Nephron progenitor cell (in vitro differentiated cells): Measurements from ENCODE around the gene SOX9.
"Not testable (repeated sequence)": the region's sequence is repeated elsewhere in the genome, so short reads cannot be mapped to it uniquely, and the experiment has no call there.

ENCODE experiments used
- DNase-seq: peaks from one replicate; pipeline ENCODE4 v3.0.0; 2021
- H3K27ac Mint-ChIP-seq: 2 replicates; pipeline ENCODE4 v1.8.0; 2021; ENCODE audit warnings: mild to moderate bottlenecking, moderate library complexity, mixed read lengths
- H3K27me3 Mint-ChIP-seq: 2 replicates; pipeline ENCODE4 v1.8.0; 2021; ENCODE audit warnings: mild to moderate bottlenecking, low read depth, mixed read lengths; ENCODE audit not compliant: poor library complexity
- H3K36me3 Mint-ChIP-seq: 2 replicates; pipeline ENCODE4 v1.8.0; 2021; ENCODE audit warnings: low read depth, mixed read lengths
- H3K4me1 Mint-ChIP-seq: 2 replicates; pipeline ENCODE4 v1.8.0; 2021; ENCODE audit warnings: mixed read lengths
- H3K4me3 Mint-ChIP-seq: 2 replicates; pipeline ENCODE4 v1.8.0; 2021; ENCODE audit warnings: mild to moderate bottlenecking, moderate library complexity, mixed read lengths
- H3K9me3 Mint-ChIP-seq: 2 replicates; pipeline ENCODE4 v1.8.0; 2021; ENCODE audit warnings: mild to moderate bottlenecking, moderate library complexity, mixed read lengths
- CTCF ChIP-seq: fragments of 200-600 bp; sonication (generic); IDR thresholded peaks from 2 replicates; pipeline ENCODE4 v1.5.0; 2021; ENCODE audit warnings: antibody characterized with exemption

The SOX9 gene

GRCh38 chr17:72111336-72111923, 9.4 kb upstream of the SOX9 start:
- H3K4me3 Mint-ChIP-seq, result peak overlapping the region; percentile 18
- no peaks in the 10 kb centered on the region for H3K36me3 Mint-ChIP-seq
- no peak overlapping the region for H3K27ac Mint-ChIP-seq
- no peak for TF ChIP-seq CTCF
- no peaks in the 10 kb centered on the region for H3K9me3 Mint-ChIP-seq
- H3K4me1 Mint-ChIP-seq, result peaks cover 56% of the 10 kb centered on the region
- H3K27me3 Mint-ChIP-seq, result peaks cover 61% of the 10 kb centered on the region
- DNase-seq, result no peak

- not testable (repeated sequence) for H3K27ac Mint-ChIP-seq, H3K4me3 Mint-ChIP-seq, H3K9me3 Mint-ChIP-seq, H3K36me3 Mint-ChIP-seq, DNase-seq
- Mint-ChIP-seq H3K27me3 (peaks cover 65% of the 10 kb centered on the region), H3K4me1 (peaks cover 56% of the 10 kb centered on the region)
Observed at GRCh38 chr17:72111926-72112325, 8.9 kb upstream of the SOX9 start.

GRCh38 chr17:72113751-72114150, 7.1 kb upstream of the SOX9 start:
- Mint-ChIP-seq H3K9me3 (no peaks in the 10 kb centered on the region), H3K27me3 (peaks cover 73% of the 10 kb centered on the region), H3K36me3 (no peaks in the 10 kb centered on the region), H3K27ac (no peak overlapping the region), H3K4me3 (no peak overlapping the region), H3K4me1 (peaks cover 55% of the 10 kb centered on the region)
- DNase-seq, result no peak
- TF ChIP-seq CTCF, result no peak

- peaks cover 77% of the 10 kb centered on the region for H3K27me3 Mint-ChIP-seq
- no peaks in the 10 kb centered on the region for H3K36me3 Mint-ChIP-seq
- H3K9me3 Mint-ChIP-seq, result no peaks in the 10 kb centered on the region
- peak overlapping the region; percentile 86 for H3K4me3 Mint-ChIP-seq
- DNase-seq, result peak; percentile 42
- no peak for TF ChIP-seq CTCF
- peaks cover 56% of the 10 kb centered on the region for H3K4me1 Mint-ChIP-seq
- H3K27ac Mint-ChIP-seq, result no peak overlapping the region
Observed at GRCh38 chr17:72115781-72116525, 4.9 kb upstream of the SOX9 start.

- no peak for TF ChIP-seq CTCF
- H3K36me3 Mint-ChIP-seq, result no peaks in the 10 kb centered on the region
- no peak for DNase-seq
- peaks cover 48% of the 10 kb centered on the region for H3K4me1 Mint-ChIP-seq
- H3K27ac Mint-ChIP-seq, result no peak overlapping the region
- peak overlapping the region; percentile 86 for H3K4me3 Mint-ChIP-seq
- H3K27me3 Mint-ChIP-seq, result peaks cover 74% of the 10 kb centered on the region
- no peaks in the 10 kb centered on the region for H3K9me3 Mint-ChIP-seq
Observed at GRCh38 chr17:72116661-72117521, 3.9 kb upstream of the SOX9 start.
